DND-41 (cell line): ENCODE results near the gene STIMATE.

Experiments
- ATAC-seq: fragments of 200-7000 bp; cut with Tn5 transposase; 3 replicates; pipeline ENCODE4 v1.9.1; 2021; ENCODE audit warnings: low read depth; ENCODE audit not compliant: insufficient read depth
- DNase-seq: peaks from one replicate; pipeline ENCODE4 v3.0.0-alpha.2; 2020
- H2AFZ ChIP-seq: 2 replicates; pipeline ENCODE4 v1.6.0; 2012; ENCODE audit warnings: low read depth, low read length
- H3K27ac ChIP-seq: 2 replicates; pipeline ENCODE4 v1.5.1; 2012; ENCODE audit warnings: low read length, inconsistent platforms
- H3K27me3 ChIP-seq: fragments of 200-600 bp; sonication (generic); 2 replicates; pipeline ENCODE4 v1.6.0; 2012; ENCODE audit warnings: low read length, mild to moderate bottlenecking, inconsistent platforms; ENCODE audit not compliant: insufficient read depth, poor library complexity
- H3K36me3 ChIP-seq: 2 replicates; pipeline ENCODE4 v1.5.1; 2012; ENCODE audit warnings: low read length, inconsistent platforms; ENCODE audit not compliant: insufficient read depth
- H3K4me1 ChIP-seq: 2 replicates; pipeline ENCODE4 v1.5.1; 2012; ENCODE audit warnings: mild to moderate bottlenecking, low read length; ENCODE audit not compliant: insufficient read depth
- H3K4me2 ChIP-seq: 2 replicates; pipeline ENCODE4 v1.6.0; 2012; ENCODE audit warnings: mild to moderate bottlenecking, moderate library complexity, low read length, inconsistent platforms; ENCODE audit not compliant: insufficient read depth
- H3K4me3 ChIP-seq, 2 experiments: fragments of 200-600 bp in 1 of 2; shearing (Covaris generic) in 1 of 2; 2 replicates each; pipeline ENCODE4 v1.5.1; 2012 to 2016; ENCODE audit warnings: inconsistent platforms in 2 of 2, low read length in 2 of 2, mild to moderate bottlenecking in 2 of 2, low read depth in 1 of 2, moderate library complexity in 1 of 2
- H3K79me2 ChIP-seq: 2 replicates; pipeline ENCODE4 v1.6.0; 2012; ENCODE audit warnings: low read length, inconsistent platforms; ENCODE audit not compliant: insufficient read depth
- H3K9ac ChIP-seq: 2 replicates; pipeline ENCODE4 v1.6.0; 2012; ENCODE audit warnings: low read depth, mild to moderate bottlenecking, inconsistent platforms, low read length, moderate library complexity
- H3K9me3 ChIP-seq: 2 replicates; pipeline ENCODE4 v1.5.1; 2012; ENCODE audit warnings: low read length, moderate library complexity, mild to moderate bottlenecking, inconsistent platforms; ENCODE audit not compliant: insufficient read depth, severe bottlenecking
- H4K20me1 ChIP-seq: 2 replicates; pipeline ENCODE4 v1.6.0; 2012; ENCODE audit warnings: low read length; ENCODE audit not compliant: insufficient read depth
- CTCF ChIP-seq: IDR thresholded peaks from 2 replicates; pipeline ENCODE4 v1.5.1; 2012; ENCODE audit warnings: borderline replicate concordance, low read length, moderate library complexity, mild to moderate bottlenecking; ENCODE audit not compliant: poor library complexity, severe bottlenecking; ENCODE audit errors: extremely low read depth
- EZH2 ChIP-seq: IDR thresholded peaks from 3 replicates; pipeline ENCODE4 v1.6.1; 2012; ENCODE audit warnings: borderline replicate concordance, low read depth, mild to moderate bottlenecking, moderate library complexity, low read length, inconsistent platforms; ENCODE audit not compliant: severe bottlenecking

STIMATE gene

GRCh38 chr3:52842424-52842823, 54.9 kb downstream of the STIMATE start:
- Histone ChIP-seq H3K9me3 (no peaks in the 10 kb centered on the region), H2AFZ (no peak overlapping the region), H3K27ac (no peak overlapping the region), H3K4me2 (no peak overlapping the region), H3K36me3 (peaks cover 18% of the 10 kb centered on the region), H3K9ac (no peak overlapping the region), H3K4me1 (no peaks in the 10 kb centered on the region), H4K20me1 (no peaks in the 10 kb centered on the region), H3K27me3 (no peaks in the 10 kb centered on the region), H3K79me2 (no peaks in the 10 kb centered on the region), H3K4me3 (no peak overlapping the region)
- ATAC-seq = no peak
- TF ChIP-seq EZH2 (no peak), CTCF (no peak)
- DNase-seq = no peak

GRCh38 chr3:52841981-52842340, 55.4 kb downstream of the STIMATE start:
- no peak overlapping the region for H3K4me3 ChIP-seq
- H3K27me3 ChIP-seq = no peaks in the 10 kb centered on the region
- peaks cover 17% of the 10 kb centered on the region for H3K36me3 ChIP-seq
- H3K79me2 ChIP-seq = no peaks in the 10 kb centered on the region
- no peak overlapping the region for H3K9ac ChIP-seq
- H4K20me1 ChIP-seq = no peaks in the 10 kb centered on the region
- no peak for TF ChIP-seq EZH2
- TF ChIP-seq CTCF = no peak
- H3K4me1 ChIP-seq = no peaks in the 10 kb centered on the region
- H2AFZ ChIP-seq = no peak overlapping the region
- DNase-seq (no peak), ATAC-seq (no peak)
- no peak overlapping the region for H3K27ac ChIP-seq
- H3K4me2 ChIP-seq = no peak overlapping the region
- no peaks in the 10 kb centered on the region for H3K9me3 ChIP-seq

GRCh38 chr3:52841211-52841980, 56.0 kb downstream of the STIMATE start:
- Histone ChIP-seq H3K4me3 (no peak overlapping the region), H3K27ac (no peak overlapping the region), H3K27me3 (no peaks in the 10 kb centered on the region), H3K36me3 (peaks cover 17% of the 10 kb centered on the region), H3K4me1 (no peaks in the 10 kb centered on the region), H3K9ac (no peak overlapping the region), H4K20me1 (no peaks in the 10 kb centered on the region), H3K4me2 (no peak overlapping the region), H3K9me3 (no peaks in the 10 kb centered on the region), H3K79me2 (no peaks in the 10 kb centered on the region), H2AFZ (no peak overlapping the region)
- DNase-seq = no peak
- ATAC-seq = no peak
- TF ChIP-seq EZH2 (no peak), CTCF (no peak)
